K562 (cell line): ENCODE data around the gene CUL9. TPM values are rescaled to one million over a fixed set of nuclear protein-coding genes. Genes with fewer than 3 reads are reported as not detected.

Experiments used
- GTF2B ChIP-seq: IDR thresholded peaks from 2 replicates; pipeline ENCODE4 v1.6.1; 2011; ENCODE audit not compliant: insufficient read length; ENCODE audit errors: extremely low read depth
- HOMEZ ChIP-seq: fragments of 250-450 bp; sonication (Bioruptor Pico); IDR thresholded peaks from 2 replicates; pipeline ENCODE4 v1.4.0; 2020; ENCODE audit warnings: mild to moderate bottlenecking, moderate library complexity
- MTA2 ChIP-seq: fragments of 450-650 bp; IDR thresholded peaks from 2 replicates; pipeline ENCODE4 v1.6.1; 2016; ENCODE audit warnings: low read depth
- MYC ChIP-seq, 2 experiments: fragments of 250-450 bp in 1 of 2; sonication (Bioruptor Pico) in 1 of 2; IDR thresholded peaks; 2 replicates each; pipeline versions ENCODE4 v1.5.1 to v1.6.1; 2012 to 2021; ENCODE audit warnings: low read depth in 2 of 2, borderline replicate concordance in 1 of 2, improper control_type of control experiment in 1 of 2, low read length in 1 of 2, mild to moderate bottlenecking in 1 of 2, moderate library complexity in 1 of 2
- POLR2AphosphoS2 ChIP-seq: IDR thresholded peaks from 2 replicates; pipeline ENCODE4 v1.6.1; 2012; ENCODE audit warnings: low read length, improper control_type of control experiment
- RBM39 ChIP-seq: fragments of 200-400 bp; formaldehyde crosslinking; optimal IDR thresholded peaks from 2 replicates; pipeline ENCODE3; 2018; ENCODE audit warnings: low read depth, low read length
- SIRT6 ChIP-seq: IDR thresholded peaks from one replicate; pipeline ENCODE4 v1.6.1; 2012; ENCODE audit warnings: low read depth, mild to moderate bottlenecking, control low read depth, inconsistent platforms, low read length, moderate library complexity
- SRSF9 ChIP-seq: fragments of 200-400 bp; formaldehyde crosslinking; IDR thresholded peaks from 2 replicates; pipeline ENCODE4 v1.6.1; 2017; ENCODE audit warnings: low read depth, low read length, borderline replicate concordance
- THRB ChIP-seq: fragments of 450-650 bp; formaldehyde crosslinking; conservative IDR thresholded peaks from 2 replicates; pipeline ENCODE4 v1.4.0; 2022; ENCODE audit warnings: mild to moderate bottlenecking, missing genetic modification characterization
- WHSC1 ChIP-seq: IDR thresholded peaks from one replicate; pipeline ENCODE4 v1.6.1; 2012; ENCODE audit warnings: low read length, control low read depth, inconsistent platforms
- ZBTB17 ChIP-seq: fragments of 450-650 bp; formaldehyde crosslinking; IDR thresholded peaks from 2 replicates; pipeline ENCODE4 v1.4.0; 2020; ENCODE audit warnings: mild to moderate bottlenecking
- ZNF707 ChIP-seq: fragments of 250-450 bp; sonication (Bioruptor Pico); conservative IDR thresholded peaks from 2 replicates; pipeline ENCODE4 v1.8.0; 2022; ENCODE audit warnings: inconsistent platforms, mild to moderate bottlenecking, moderate library complexity
- polyA plus RNA-seq, 8 experiments: library from polyadenylated mRNA; depleted of rRNA in 4 of 8; stranded (reverse) in 5 of 8; unstranded in 3 of 8; fragments of >200 nt; fragmentation: Nextera tagmentation in 2 of 8; fragmentation: Illumina TruSeq in 1 of 8; extraction: Ambion mirVana in 2 of 8; extraction: Trizol in 1 of 8; gene quantifications; 2 replicates each; pipeline versions ENCODE4 v1.2.1 to v1.2.3, GENCODE V29; 2011 to 2014; ENCODE audit warnings: inconsistent platforms in 1 of 8, missing spikeins in 1 of 8
- total RNA-seq, 7 experiments: library from RNA; depleted of rRNA in 6 of 7; stranded (reverse); fragments of >200 nt in 6 of 7; fragmentation: Illumina TruSeq in 2 of 7; extraction: Trizol in 2 of 7; gene quantifications; 2 replicates each; pipeline versions ENCODE4 v1.2.1 to v1.2.3, GENCODE V29; 2011 to 2021; ENCODE audit warnings: low replicate concordance in 1 of 7
- TF ChIP-seq, protein P1 (sequence below): fragments of 250-450 bp; sonication (Bioruptor Pico); IDR thresholded peaks from 2 replicates; pipeline ENCODE4 v1.8.0; 2021; ENCODE audit warnings: moderate library complexity, mild to moderate bottlenecking, inconsistent platforms
- TF ChIP-seq, protein P2 (sequence below): fragments of 450-650 bp; formaldehyde crosslinking; IDR thresholded peaks from 2 replicates; pipeline ENCODE4 v1.4.0; 2020; ENCODE audit warnings: mild to moderate bottlenecking, mixed read lengths
- TF ChIP-seq, protein P3 (sequence below), 2 experiments: IDR thresholded peaks in 1 of 2; conservative IDR thresholded peaks in 1 of 2; 2 replicates each; pipeline ENCODE4 v1.6.1; 2016; ENCODE audit warnings: low read depth in 2 of 2, mild to moderate bottlenecking in 1 of 2, missing compliant biosample characterization in 1 of 2, missing genetic modification characterization in 1 of 2, moderate library complexity in 1 of 2
- TF ChIP-seq, protein P4 (sequence below): fragments of 250-450 bp; sonication (Bioruptor Pico); IDR thresholded peaks from 2 replicates; pipeline ENCODE4 v1.4.0; 2020

The CUL9 gene
- total and polyA plus RNA-seq, 9 of the 15 experiments (the other 6 are each of a cell fraction or from before 2014, with no cell fraction given) = 0.50 to 20.7 (median 6.6) TPM

DNA sequence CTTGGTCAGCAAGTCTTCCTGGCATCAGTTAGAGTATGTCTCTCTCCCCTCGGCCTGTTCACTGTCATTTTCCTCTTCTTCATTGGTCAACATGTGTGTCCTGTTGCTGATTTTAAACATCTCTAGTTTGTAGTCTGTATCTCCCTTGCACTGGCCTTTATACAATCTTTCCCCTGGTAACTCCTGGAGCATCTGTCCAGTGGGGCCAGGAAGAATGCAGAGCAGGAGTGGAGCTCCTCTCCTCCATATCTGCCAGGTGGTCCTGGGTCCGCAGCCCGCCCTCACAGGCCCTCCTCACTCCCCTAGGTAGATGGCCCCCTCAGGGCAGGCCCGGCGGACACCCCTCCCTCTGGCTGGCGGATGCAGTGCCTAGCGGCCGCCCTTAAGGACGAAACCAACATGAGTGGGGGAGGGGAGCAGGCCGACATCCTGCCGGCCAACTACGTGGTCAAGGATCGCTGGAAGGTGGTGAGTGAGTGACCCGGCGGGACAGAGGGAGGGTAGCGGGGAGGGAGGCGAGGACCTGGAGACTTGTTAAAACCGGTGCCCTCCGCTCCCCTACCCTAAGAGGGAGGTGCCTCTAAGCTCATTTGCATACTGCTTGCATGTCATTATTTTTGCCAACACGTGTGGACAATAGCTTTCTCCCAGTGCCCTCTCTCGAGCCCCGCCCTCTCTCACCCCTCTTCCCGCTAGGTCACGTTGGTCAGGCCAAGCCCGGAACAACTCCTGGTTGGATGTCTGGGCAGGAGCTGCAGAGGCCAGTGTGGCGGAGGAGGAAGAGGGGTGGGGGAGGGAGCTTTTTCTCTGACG lies 64.5 kb downstream of the CUL9 start (continued):
- TF ChIP-seq, protein P1, sequence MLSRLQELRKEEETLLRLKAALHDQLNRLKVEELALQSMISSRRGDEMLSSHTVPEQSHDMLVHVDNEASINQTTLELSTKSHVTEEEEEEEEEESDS (CRISPR knock-in tag) = no peak
- no peak for TF ChIP-seq GTF2B
- no peak for TF ChIP-seq ZBTB17 (CRISPR knock-in tag)
- TF ChIP-seq, protein P2, sequence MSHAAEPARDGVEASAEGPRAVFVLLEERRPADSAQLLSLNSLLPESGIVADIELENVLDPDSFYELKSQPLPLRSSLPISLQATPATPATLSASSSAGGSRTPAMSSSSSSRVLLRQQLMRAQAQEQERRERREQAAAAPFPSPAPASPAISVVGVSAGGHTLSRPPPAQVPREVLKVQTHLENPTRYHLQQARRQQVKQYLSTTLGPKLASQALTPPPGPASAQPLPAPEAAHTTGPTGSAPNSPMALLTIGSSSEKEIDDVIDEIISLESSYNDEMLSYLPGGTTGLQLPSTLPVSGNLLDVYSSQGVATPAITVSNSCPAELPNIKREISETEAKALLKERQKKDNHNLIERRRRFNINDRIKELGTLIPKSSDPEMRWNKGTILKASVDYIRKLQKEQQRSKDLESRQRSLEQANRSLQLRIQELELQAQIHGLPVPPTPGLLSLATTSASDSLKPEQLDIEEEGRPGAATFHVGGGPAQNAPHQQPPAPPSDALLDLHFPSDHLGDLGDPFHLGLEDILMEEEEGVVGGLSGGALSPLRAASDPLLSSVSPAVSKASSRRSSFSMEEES (CRISPR knock-in tag) = no peak
- TF ChIP-seq SRSF9 = no peak
- TF ChIP-seq, protein P3, sequence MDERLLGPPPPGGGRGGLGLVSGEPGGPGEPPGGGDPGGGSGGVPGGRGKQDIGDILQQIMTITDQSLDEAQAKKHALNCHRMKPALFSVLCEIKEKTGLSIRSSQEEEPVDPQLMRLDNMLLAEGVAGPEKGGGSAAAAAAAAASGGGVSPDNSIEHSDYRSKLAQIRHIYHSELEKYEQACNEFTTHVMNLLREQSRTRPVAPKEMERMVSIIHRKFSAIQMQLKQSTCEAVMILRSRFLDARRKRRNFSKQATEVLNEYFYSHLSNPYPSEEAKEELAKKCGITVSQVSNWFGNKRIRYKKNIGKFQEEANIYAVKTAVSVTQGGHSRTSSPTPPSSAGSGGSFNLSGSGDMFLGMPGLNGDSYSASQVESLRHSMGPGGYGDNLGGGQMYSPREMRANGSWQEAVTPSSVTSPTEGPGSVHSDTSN (CRISPR knock-in tag; IDR thresholded peaks at IDR 0.05; ENCODE audit: low read depth) = no peak
- TF ChIP-seq, protein P3 (tag; conservative IDR thresholded peaks at IDR 0.05; ENCODE audit: low read depth) = no peak
- no peak for TF ChIP-seq THRB (CRISPR knock-in tag)
- no peak for TF ChIP-seq POLR2AphosphoS2
- no peak for TF ChIP-seq HOMEZ (CRISPR knock-in tag)
- no peak for TF ChIP-seq SIRT6
- no peak for TF ChIP-seq RBM39
- TF ChIP-seq MYC (IDR thresholded peaks at IDR 0.05; ENCODE audit: low read depth, low read length) = 0 out of 2 replicates have a peak, but pooled peaks have one; percentile 58
- TF ChIP-seq MYC (CRISPR knock-in tag; IDR thresholded peaks at IDR 0.05; ENCODE audit: borderline replicate concordance, low read depth) = no peak
- no peak for TF ChIP-seq MTA2
- TF ChIP-seq ZNF707 (CRISPR knock-in tag) = no peak
- no peak for TF ChIP-seq WHSC1
- TF ChIP-seq, protein P4, sequence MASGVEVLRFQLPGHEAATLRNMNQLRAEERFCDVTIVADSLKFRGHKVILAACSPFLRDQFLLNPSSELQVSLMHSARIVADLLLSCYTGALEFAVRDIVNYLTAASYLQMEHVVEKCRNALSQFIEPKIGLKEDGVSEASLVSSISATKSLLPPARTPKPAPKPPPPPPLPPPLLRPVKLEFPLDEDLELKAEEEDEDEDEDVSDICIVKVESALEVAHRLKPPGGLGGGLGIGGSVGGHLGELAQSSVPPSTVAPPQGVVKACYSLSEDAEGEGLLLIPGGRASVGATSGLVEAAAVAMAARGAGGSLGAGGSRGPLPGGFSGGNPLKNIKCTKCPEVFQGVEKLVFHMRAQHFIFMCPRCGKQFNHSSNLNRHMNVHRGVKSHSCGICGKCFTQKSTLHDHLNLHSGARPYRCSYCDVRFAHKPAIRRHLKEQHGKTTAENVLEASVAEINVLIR (CRISPR knock-in tag) = no peak
